Measurements from ENCODE around the gene PROK1.
"Not testable (repeated sequence)": the region's sequence is repeated elsewhere in the genome, so short reads cannot be mapped to it uniquely, and the experiment has no call there.

Gene PROK1

GRCh38 chr1:110450929-110451328, at the start of gene PROK1:
TSS of gene PROK1 (plus strand) at chr1:110451149. CDS start at chr1:110451217, 68 bp downstream.
- Histone ChIP-seq H3K36me3 (ENCODE audit: control insufficient read depth, insufficient read depth, low read length) (no peaks in the 10 kb centered on the region), H3K9ac (ENCODE audit: low read length) (no peak within 1 kb of the TSS), H3K9me3 (ENCODE audit: control insufficient read depth, insufficient read depth, low read depth, low read length) (no peaks in the 10 kb centered on the region), H3K4me3 (ENCODE audit: low read depth, low read length) (no peak within 1 kb of the TSS), H3K27ac (ENCODE audit: low read depth, low read length) (no peak within 1 kb of the TSS), H3K27me3 (ENCODE audit: control insufficient read depth, insufficient read depth, low read length) (no peaks in the 10 kb centered on the region), H3K4me1 (ENCODE audit: control insufficient read depth, insufficient read depth, low read length) (peaks cover 16% of the 10 kb centered on the region)

GRCh38 chr1:110403805-110404204, 47.1 kb upstream of the PROK1 start:
- Histone ChIP-seq H3K36me3 (ENCODE audit: control insufficient read depth, insufficient read depth, low read length) (peaks cover 60% of the 10 kb centered on the region), H3K4me1 (ENCODE audit: control insufficient read depth, insufficient read depth, low read length) (no peaks in the 10 kb centered on the region), H3K9me3 (ENCODE audit: control insufficient read depth, insufficient read depth, low read depth, low read length) (no peaks in the 10 kb centered on the region), H3K27ac (ENCODE audit: low read depth, low read length) (no peak overlapping the region), H3K4me3 (ENCODE audit: low read depth, low read length) (no peak overlapping the region), H3K9ac (ENCODE audit: low read length) (no peak overlapping the region), H3K27me3 (ENCODE audit: control insufficient read depth, insufficient read depth, low read length) (no peaks in the 10 kb centered on the region)

GRCh38 chr1:110404401-110404800, 46.5 kb upstream of the PROK1 start:
- Histone ChIP-seq H3K4me1 (ENCODE audit: control insufficient read depth, insufficient read depth, low read length) (no peaks in the 10 kb centered on the region), H3K27ac (ENCODE audit: low read depth, low read length) (no peak overlapping the region), H3K4me3 (ENCODE audit: low read depth, low read length) (no peak overlapping the region), H3K9me3 (ENCODE audit: control insufficient read depth, insufficient read depth, low read depth, low read length) (no peaks in the 10 kb centered on the region), H3K27me3 (ENCODE audit: control insufficient read depth, insufficient read depth, low read length) (no peaks in the 10 kb centered on the region), H3K9ac (ENCODE audit: low read length) (no peak overlapping the region), H3K36me3 (ENCODE audit: control insufficient read depth, insufficient read depth, low read length) (peaks cover 59% of the 10 kb centered on the region)

- not testable (repeated sequence) for H3K27ac ChIP-seq (ENCODE audit: low read depth, low read length); H3K9ac ChIP-seq (ENCODE audit: low read length)
Observed at GRCh38 chr1:110406407-110406806, 44.5 kb upstream of the PROK1 start.

GRCh38 chr1:110407260-110408210, 43.4 kb upstream of the PROK1 start, which contains the start of gene LAMTOR5:
TSS of gene LAMTOR5 (minus strand) at chr1:110407694. CDS start at chr1:110407620, 74 bp downstream.
- H3K36me3 ChIP-seq (ENCODE audit: control insufficient read depth, insufficient read depth, low read length), result peaks cover 31% of the 10 kb centered on the region
- H3K9me3 ChIP-seq (ENCODE audit: control insufficient read depth, insufficient read depth, low read depth, low read length), result no peaks in the 10 kb centered on the region
- H3K27ac ChIP-seq (ENCODE audit: low read depth, low read length), result peak within 1 kb of the TSS; percentile 46; the same call in 1 of the 2 replicates

More at GRCh38 chr1:110406407-110406806, 44.5 kb upstream of the PROK1 start:
- Histone ChIP-seq H3K36me3 (ENCODE audit: control insufficient read depth, insufficient read depth, low read length) (peaks cover 42% of the 10 kb centered on the region), H3K4me3 (ENCODE audit: low read depth, low read length) (peak overlapping the region; percentile 82)
- not testable (repeated sequence) for H3K4me1 ChIP-seq (ENCODE audit: control insufficient read depth, insufficient read depth, low read length); H3K27me3 ChIP-seq (ENCODE audit: control insufficient read depth, insufficient read depth, low read length); H3K9me3 ChIP-seq (ENCODE audit: control insufficient read depth, insufficient read depth, low read depth, low read length)

GRCh38 chr1:110408488-110408887, 42.5 kb upstream of the PROK1 start:
- Histone ChIP-seq H3K4me1 (ENCODE audit: control insufficient read depth, insufficient read depth, low read length) (peaks cover 4% of the 10 kb centered on the region; the same call in 1 of the 2 replicates), H3K9me3 (ENCODE audit: control insufficient read depth, insufficient read depth, low read depth, low read length) (no peaks in the 10 kb centered on the region), H3K27me3 (ENCODE audit: control insufficient read depth, insufficient read depth, low read length) (no peaks in the 10 kb centered on the region), H3K27ac (ENCODE audit: low read depth, low read length) (no peak overlapping the region), H3K9ac (ENCODE audit: low read length) (no peak overlapping the region), H3K36me3 (ENCODE audit: control insufficient read depth, insufficient read depth, low read length) (peaks cover 21% of the 10 kb centered on the region), H3K4me3 (ENCODE audit: low read depth, low read length) (peak overlapping the region; percentile 82)

More at GRCh38 chr1:110407260-110408210, 43.4 kb upstream of the PROK1 start, which contains the start of gene LAMTOR5:
- no peaks in the 10 kb centered on the region for H3K4me1 ChIP-seq (ENCODE audit: control insufficient read depth, insufficient read depth, low read length)
- no peaks in the 10 kb centered on the region for H3K27me3 ChIP-seq (ENCODE audit: control insufficient read depth, insufficient read depth, low read length)
- peak within 1 kb of the TSS; percentile 82 for H3K4me3 ChIP-seq (ENCODE audit: low read depth, low read length)
- H3K9ac ChIP-seq (ENCODE audit: low read length), result peak within 1 kb of the TSS; percentile 79

- H3K36me3 ChIP-seq (ENCODE audit: control insufficient read depth, insufficient read depth, low read length), result peaks cover 13% of the 10 kb centered on the region
- H3K27me3 ChIP-seq (ENCODE audit: control insufficient read depth, insufficient read depth, low read length), result no peaks in the 10 kb centered on the region
- peaks cover 4% of the 10 kb centered on the region; the same call in 1 of the 2 replicates for H3K4me1 ChIP-seq (ENCODE audit: control insufficient read depth, insufficient read depth, low read length)
- H3K4me3 ChIP-seq (ENCODE audit: low read depth, low read length), result no peak overlapping the region
- no peak overlapping the region for H3K27ac ChIP-seq (ENCODE audit: low read depth, low read length)
- no peak overlapping the region for H3K9ac ChIP-seq (ENCODE audit: low read length)
- H3K9me3 ChIP-seq (ENCODE audit: control insufficient read depth, insufficient read depth, low read depth, low read length), result no peaks in the 10 kb centered on the region
Observed at GRCh38 chr1:110409316-110409715, 41.6 kb upstream of the PROK1 start.

- H3K4me1 ChIP-seq (ENCODE audit: control insufficient read depth, insufficient read depth, low read length), result peaks cover 7% of the 10 kb centered on the region
- H3K27me3 ChIP-seq (ENCODE audit: control insufficient read depth, insufficient read depth, low read length), result no peaks in the 10 kb centered on the region
- H3K36me3 ChIP-seq (ENCODE audit: control insufficient read depth, insufficient read depth, low read length), result peaks cover under 1% of the 10 kb centered on the region; the same call in 1 of the 2 replicates
- H3K4me3 ChIP-seq (ENCODE audit: low read depth, low read length), result no peak overlapping the region
- no peak overlapping the region for H3K27ac ChIP-seq (ENCODE audit: low read depth, low read length)
- H3K9ac ChIP-seq (ENCODE audit: low read length), result no peak overlapping the region
- no peaks in the 10 kb centered on the region for H3K9me3 ChIP-seq (ENCODE audit: control insufficient read depth, insufficient read depth, low read depth, low read length)
Observed at GRCh38 chr1:110411173-110411735, 39.7 kb upstream of the PROK1 start.

- Histone ChIP-seq H3K9me3 (ENCODE audit: control insufficient read depth, insufficient read depth, low read depth, low read length) (no peaks in the 10 kb centered on the region), H3K36me3 (ENCODE audit: control insufficient read depth, insufficient read depth, low read length) (no peaks in the 10 kb centered on the region), H3K27me3 (ENCODE audit: control insufficient read depth, insufficient read depth, low read length) (no peaks in the 10 kb centered on the region), H3K4me1 (ENCODE audit: control insufficient read depth, insufficient read depth, low read length) (peaks cover 14% of the 10 kb centered on the region), H3K9ac (ENCODE audit: low read length) (no peak overlapping the region), H3K27ac (ENCODE audit: low read depth, low read length) (no peak overlapping the region), H3K4me3 (ENCODE audit: low read depth, low read length) (no peak overlapping the region)
Observed at GRCh38 chr1:110412576-110412975, 38.4 kb upstream of the PROK1 start.

- not testable (repeated sequence) for H3K9ac ChIP-seq (ENCODE audit: low read length); H3K27ac ChIP-seq (ENCODE audit: low read depth, low read length); H3K27me3 ChIP-seq (ENCODE audit: control insufficient read depth, insufficient read depth, low read length); H3K36me3 ChIP-seq (ENCODE audit: control insufficient read depth, insufficient read depth, low read length); H3K9me3 ChIP-seq (ENCODE audit: control insufficient read depth, insufficient read depth, low read depth, low read length); H3K4me3 ChIP-seq (ENCODE audit: low read depth, low read length)
- peaks cover 14% of the 10 kb centered on the region for H3K4me1 ChIP-seq (ENCODE audit: control insufficient read depth, insufficient read depth, low read length)
Observed at GRCh38 chr1:110413045-110413444, 37.9 kb upstream of the PROK1 start.

GRCh38 chr1:110418729-110419128, 32.2 kb upstream of the PROK1 start:
- peaks cover 11% of the 10 kb centered on the region for H3K4me1 ChIP-seq (ENCODE audit: control insufficient read depth, insufficient read depth, low read length)
- no peak overlapping the region for H3K4me3 ChIP-seq (ENCODE audit: low read depth, low read length)
- no peak overlapping the region for H3K27ac ChIP-seq (ENCODE audit: low read depth, low read length)
- no peaks in the 10 kb centered on the region for H3K27me3 ChIP-seq (ENCODE audit: control insufficient read depth, insufficient read depth, low read length)
- H3K9ac ChIP-seq (ENCODE audit: low read length), result no peak overlapping the region
- no peaks in the 10 kb centered on the region for H3K36me3 ChIP-seq (ENCODE audit: control insufficient read depth, insufficient read depth, low read length)
- H3K9me3 ChIP-seq (ENCODE audit: control insufficient read depth, insufficient read depth, low read depth, low read length), result peaks cover 13% of the 10 kb centered on the region

All from HUES6 (cell line).